ENCODE measurements around the gene CEP170.
"Not testable (repeated sequence)": the region's sequence is repeated elsewhere in the genome, so short reads cannot be mapped to it uniquely, and the experiment has no call there.

The CEP170 gene

DNA sequence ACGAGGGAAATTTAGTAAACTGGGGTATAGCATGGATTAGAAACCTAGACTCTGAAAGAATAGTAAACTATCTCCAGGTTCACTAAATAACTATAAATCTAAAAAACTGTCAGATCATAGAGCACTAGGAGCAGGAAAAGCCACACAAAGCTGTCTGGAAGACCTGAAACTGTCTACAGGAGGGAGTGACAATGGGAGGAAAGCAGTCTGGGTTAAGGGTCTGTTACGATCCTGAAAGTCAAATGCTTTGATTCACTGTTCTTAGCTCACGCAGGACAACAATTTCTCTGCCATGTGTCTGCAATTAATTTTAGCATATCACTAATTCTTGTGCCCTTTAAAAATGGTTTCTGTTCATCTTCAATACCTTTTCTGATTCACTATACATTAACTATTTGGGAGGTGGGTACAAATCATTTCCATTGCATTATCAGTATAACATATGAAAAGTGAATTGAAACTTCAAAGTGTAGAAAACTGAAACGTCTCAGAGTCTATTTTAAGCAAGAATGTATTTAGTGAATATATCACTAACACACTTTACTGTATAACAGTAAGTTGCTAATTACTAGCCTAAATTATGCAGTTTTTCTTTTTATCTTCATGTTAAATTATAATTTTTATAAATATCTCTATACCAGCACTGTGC is 18.4 kb downstream of the CEP170 start:
- no peak for DNase-seq (ENCODE audit: low read depth in 1 of 2, low spot score in 1 of 2)

DNA sequence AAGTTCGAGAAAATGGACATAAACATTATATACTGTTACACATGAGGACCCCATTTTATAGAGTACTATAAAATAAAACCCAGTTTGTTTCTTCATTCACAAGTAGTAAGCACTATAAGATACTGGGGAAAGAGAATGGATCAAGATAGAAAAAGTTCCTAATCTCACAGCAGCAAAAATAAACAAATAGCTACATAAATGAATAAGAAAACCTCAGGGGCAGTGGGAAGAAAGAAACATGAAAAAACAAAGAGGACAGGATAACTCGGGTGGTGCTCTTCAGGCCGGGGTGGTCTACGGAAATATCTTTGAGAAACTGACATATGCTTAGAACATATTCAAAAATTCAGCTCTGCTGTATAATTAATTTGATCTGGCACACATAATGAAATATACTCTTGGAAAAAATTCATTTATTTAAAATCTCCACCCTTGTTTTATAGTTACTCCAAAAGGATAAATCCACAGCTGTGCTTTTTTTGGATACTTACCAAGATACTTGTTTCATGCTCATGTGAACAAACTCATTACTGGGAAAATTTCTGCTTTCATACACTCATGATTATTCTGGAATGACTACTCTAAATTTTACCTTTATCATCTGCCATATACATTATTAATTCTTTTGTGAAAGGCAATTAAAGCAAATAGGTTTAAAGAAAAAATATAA is 20.0 kb downstream of the CEP170 start:
- DNase-seq (ENCODE audit: low read depth in 1 of 2, low spot score in 1 of 2) = no peak

DNA sequence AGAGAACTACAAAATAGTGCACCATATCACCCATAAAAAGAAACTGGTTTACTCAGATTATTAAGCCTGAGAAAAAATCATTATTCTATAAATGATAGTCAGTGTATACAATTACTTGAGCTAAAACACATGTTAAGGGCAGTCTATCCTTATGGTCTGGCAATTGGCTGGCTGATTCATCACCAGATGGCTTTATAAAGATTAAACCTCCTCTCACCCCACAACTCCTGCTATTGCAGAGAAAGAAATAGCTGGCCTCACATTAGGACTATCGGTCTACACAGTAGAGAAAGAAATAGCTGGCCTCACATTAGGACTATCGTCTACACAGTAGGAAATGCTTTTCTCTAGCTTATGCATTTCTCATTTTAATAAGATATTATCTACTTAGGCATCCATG is 21.2 kb downstream of the CEP170 start:
- no peak for DNase-seq (ENCODE audit: low read depth in 1 of 2, low spot score in 1 of 2)

DNA sequence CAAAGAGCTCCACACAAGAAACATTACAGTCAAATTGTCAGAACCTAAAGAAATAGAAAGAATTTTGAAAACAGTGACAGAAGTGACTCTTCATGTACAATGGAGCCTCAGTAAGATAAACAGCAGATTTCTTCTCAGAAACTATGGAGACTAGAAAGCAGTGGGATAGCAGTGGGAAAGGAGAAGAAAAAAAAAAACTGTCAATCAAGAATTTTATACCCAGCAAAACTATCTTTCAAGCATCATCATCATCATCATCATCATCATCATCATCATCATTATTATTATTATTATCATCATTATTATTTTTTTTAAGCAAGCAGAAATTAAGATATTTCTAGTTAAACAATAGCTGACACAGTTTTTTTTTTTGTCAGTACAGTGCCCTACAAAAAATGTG is 24.2 kb downstream of the CEP170 start:
- DNase-seq (ENCODE audit: low read depth in 1 of 2, low spot score in 1 of 2) = no peak

DNA sequence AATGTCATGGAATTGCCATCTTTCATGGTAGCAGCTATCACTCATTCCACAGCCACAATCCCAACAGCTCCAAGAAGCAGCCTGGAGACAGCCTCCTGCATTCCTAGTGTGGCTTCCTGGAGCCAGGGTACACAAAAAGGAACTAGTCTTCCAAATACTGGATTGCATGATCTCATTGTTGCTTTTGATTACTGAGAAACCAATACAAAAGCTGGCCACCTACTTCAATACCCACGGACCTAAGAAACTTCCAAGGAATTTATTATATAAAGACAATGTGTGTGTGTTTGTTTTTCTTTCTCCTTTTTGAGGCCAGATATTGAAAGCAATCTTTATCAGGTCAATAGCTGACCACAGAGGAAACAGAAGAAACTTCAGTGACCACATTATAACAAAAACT is 25.6 kb downstream of the CEP170 start:
- no peak for DNase-seq (ENCODE audit: low read depth in 1 of 2, low spot score in 1 of 2)

DNA sequence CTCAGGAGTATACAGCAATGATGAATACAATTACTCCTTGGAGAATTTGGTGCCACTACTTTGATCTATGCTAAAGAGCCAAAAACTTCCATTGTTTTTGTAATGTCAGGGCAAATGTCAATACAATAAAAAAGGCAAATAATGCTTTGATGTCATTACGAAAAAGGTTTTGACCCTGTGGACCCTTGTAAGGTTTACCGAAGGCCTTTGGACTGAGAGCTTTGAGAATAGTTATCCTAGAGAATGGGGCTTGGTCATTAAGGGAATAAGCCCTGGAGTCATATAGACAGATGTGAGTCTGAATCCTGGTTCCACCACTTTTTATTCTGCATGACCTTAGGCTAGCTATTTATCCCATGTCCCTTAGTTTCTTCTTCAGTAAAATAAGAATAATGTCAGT is 27.5 kb downstream of the CEP170 start:
- no peak for DNase-seq (ENCODE audit: low read depth in 1 of 2, low spot score in 1 of 2)

DNA sequence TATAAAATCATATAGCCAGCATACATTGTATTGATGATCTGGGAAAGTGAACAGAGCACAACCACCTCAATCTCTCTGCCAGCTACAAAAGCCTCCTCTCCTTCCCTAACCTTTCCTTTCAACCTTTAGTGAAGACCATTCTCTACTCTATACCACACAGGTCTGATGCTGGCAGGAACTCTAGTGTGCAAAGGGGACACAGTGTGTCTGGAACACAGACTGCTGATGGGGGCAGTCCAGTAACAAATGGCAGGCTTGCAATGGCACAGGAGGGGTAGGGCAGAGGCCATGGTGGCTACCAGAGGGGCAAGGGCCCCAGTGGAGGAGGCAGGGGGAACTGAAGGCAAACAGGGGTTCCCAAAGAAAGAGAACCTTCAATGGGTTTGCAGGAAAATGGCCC is 37.0 kb downstream of the CEP170 start:
- no peak for DNase-seq (ENCODE audit: low read depth in 1 of 2, low spot score in 1 of 2)

DNA sequence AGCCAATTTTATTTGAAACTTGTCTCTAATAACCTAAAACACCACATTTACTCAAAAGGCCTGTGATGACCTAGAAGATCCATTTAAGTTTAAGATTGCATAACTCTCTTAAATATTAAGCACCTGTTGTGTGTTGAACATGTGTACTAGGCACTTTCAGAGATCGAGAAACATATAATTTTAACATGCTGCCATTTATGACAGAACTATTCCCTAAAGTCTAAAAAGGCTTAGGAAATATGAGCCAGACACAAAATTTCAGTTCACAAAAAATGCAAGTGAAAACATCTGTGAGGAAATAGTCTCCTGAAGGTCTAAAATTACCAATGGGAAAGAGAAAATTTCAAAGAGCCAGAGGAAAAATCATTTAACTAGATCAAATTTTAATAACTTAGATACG is 37.7 kb downstream of the CEP170 start:
- no peak for DNase-seq (ENCODE audit: low read depth in 1 of 2, low spot score in 1 of 2)

DNA sequence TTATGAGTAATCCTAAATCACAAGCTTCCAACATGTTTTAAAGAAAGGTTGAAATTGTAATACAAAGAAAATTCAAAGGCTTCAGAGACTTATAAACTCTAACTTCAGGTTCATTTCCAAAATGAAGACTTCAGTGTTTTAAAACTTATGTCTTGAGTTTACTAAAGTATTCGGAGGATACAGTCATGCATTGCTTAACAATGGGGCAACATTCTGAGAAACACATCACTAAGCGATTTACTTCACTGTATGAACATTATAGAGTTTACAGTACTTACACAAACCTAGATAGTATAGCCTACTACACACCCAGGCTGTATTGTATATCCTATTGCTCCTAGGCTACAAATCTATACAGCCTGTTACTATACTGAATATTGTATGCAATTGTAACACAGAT is 38.3 kb downstream of the CEP170 start:
- DNase-seq (ENCODE audit: low read depth in 1 of 2, low spot score in 1 of 2) = no peak

DNA sequence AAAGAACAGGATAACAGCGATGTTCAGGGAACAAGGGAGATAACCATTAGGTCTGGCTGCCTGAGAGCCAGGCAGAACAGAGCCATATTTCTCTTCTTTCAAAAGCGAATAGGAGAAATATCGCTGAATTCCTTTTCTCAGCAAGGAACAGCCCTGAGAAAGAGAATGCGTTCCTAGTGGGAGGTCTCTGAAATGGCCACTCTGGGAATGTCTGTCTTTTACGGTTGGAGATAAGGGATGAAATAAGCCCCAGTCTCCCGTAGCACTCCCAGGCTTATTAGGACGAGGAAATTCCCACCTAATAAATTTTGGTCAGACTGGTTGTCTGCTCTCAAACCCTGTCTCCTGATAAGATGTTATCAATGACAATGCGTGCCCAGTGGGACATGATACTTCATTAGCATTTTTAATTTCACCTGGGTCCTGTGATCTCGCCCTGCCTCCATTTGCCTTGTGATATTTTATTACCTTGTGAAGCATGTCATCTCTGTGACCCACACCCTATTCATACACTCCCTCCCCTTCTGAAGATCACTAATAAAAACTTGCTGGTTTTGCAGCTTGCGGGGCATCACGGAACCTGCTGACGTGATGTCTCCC is 39.7 kb downstream of the CEP170 start:
- not testable (repeated sequence) for DNase-seq (ENCODE audit: low read depth in 1 of 2, low spot score in 1 of 2)

DNA sequence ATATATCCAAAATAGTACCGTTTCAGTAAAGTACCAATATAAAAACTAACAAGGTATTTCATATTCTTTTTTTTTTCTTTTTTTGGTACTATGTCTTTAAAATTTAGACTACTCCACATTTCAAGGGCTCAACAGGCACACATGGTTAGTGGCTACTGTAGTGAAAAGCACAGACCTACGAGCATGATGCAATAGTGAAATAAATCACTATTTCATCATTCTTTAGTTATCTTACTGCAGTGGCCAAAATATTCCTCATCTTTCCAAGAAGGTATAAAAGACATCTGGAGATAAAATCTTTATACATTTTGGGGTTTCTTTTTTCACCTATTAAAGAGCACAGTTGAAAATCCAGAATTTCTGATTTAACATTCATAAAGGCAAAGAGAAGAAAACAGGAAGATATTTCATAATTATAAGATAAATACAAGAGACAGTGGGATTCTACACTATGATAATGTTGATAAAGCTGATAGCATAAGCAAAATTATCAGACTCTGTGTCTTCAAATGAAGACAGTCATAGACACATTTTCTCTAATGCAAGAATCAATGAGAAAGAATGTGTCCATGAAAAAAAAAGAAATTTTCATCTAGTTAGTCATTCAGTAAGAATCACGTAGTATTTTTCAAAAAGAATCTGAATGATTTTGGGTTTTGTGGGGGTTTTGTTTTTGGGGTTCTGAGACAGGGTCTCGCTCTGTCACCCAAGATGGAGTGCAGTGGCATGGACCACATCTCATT is 41.9 kb downstream of the CEP170 start:
- no peak for DNase-seq (ENCODE audit: low read depth in 1 of 2, low spot score in 1 of 2)

DNA sequence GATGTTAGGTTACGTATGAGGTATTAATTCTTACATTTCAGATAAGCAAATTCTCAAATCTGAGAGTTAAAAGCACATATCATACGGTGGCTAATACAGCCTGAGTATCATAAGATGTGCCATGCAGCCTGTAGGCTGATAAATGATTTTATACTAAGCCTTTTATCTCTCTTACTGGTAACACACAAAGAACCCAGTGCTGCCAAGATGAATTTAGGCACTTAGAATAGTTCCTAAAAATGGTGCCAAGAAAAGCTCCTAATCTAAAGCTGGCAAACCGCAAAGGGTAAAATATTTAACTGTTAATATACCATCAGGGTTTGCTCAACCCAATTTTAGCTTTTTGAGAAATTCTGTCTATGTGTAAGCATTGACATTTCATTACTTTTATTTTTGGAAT is 43.1 kb downstream of the CEP170 start:
- DNase-seq (ENCODE audit: low read depth in 1 of 2, low spot score in 1 of 2) = not testable (repeated sequence)

DNA sequence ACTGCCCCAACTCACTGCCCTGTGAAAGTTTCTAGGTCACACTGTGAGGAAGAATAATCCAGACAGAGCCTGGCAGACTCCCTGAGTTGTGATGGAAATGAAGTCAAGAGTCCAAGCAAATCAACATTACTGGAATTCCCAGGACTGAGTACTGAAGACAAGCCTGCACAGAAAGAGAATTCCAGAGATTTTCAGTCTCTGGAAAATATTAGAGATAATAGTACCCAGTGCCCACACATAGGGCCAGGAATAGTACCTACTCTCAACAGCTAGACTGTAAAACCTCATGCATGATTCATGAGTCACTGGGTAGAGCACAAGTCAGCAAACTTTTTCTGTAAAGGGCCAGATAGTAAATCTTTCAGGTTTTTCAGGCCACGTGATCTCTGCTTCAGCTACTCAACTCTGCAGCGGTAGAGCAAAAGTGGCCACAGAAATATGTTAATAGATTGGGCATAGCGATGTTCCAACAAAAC is 50.0 kb downstream of the CEP170 start:
- not testable (repeated sequence) for DNase-seq (ENCODE audit: low read depth in 1 of 2, low spot score in 1 of 2)

DNA sequence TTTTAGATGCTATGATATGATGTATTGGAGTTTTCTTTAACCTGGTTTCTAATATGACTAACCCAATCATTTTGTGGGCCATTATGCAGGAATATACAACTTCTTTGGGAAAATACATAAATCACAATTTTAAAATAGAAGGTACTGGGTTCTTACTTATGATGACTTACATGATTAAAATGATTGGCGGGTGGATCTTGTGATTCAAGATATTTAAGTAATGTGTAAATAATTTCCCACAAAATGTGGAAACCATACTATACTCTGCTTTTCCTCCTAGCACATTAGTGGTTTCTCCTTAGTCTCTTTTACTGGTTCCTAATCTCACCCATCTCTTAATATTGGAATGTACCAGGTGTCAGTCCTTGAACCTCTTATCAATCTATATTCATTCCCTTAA is 50.7 kb downstream of the CEP170 start:
- DNase-seq (ENCODE audit: low read depth in 1 of 2, low spot score in 1 of 2) = not testable (repeated sequence)

DNA sequence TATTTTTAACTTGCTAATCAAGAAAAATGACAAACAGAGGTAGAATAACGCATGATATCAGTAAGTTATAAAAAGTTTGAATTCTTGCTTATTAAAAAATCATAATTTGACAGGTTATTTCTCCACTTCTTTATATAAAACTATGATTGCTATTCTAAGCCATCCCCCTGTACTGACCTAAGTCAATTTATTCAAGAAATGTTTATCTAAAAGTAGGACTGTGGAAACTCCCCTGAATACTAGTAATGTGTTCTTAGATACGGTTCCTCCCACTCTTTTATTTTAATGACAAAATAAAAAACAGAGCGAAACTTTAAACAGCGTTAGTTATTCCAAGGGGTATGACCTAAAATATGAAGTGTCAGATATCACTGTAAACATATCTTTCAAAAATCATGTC is 51.9 kb downstream of the CEP170 start:
- DNase-seq (ENCODE audit: low read depth in 1 of 2, low spot score in 1 of 2) = not testable (repeated sequence)

DNA sequence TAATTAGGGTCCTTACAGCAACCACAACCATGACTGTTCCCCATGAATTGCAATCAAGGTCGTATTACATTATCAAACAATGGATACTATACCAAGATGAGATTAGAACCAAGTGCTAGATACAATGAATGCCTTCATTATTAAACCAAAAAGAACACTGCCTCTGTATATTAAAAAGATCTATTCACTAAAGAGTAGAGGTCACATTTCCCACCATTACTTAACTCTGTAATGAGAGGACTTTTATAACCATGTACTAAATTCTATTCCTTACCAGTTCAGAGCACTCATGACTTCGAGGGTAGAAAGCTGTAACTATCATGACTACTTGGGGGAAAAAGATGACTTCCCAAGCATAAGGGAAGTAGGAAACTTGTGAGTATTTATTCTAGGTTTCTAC is 53.8 kb downstream of the CEP170 start:
- not testable (repeated sequence) for DNase-seq (ENCODE audit: low read depth in 1 of 2, low spot score in 1 of 2)

DNA sequence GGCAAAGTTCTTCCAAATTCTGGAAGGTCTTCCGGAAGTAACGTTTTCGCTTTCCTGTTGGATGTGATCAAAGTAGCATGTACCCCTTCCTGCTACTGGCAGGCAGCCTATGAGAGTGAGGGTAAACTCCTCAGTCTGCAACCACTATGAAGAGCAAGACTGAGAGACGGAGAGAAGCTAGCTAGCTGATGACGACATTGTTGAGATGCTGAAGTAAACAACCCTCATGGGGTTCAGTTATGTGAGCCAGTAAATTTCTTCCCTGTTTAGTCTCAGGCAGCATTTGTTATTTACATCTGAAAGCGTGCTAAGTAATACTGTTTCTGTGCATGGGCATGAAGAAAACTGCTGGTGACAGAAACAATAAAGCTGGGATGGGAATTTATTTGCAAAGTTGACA is 57.6 kb downstream of the CEP170 start:
- DNase-seq (ENCODE audit: low read depth in 1 of 2, low spot score in 1 of 2) = not testable (repeated sequence)

DNA sequence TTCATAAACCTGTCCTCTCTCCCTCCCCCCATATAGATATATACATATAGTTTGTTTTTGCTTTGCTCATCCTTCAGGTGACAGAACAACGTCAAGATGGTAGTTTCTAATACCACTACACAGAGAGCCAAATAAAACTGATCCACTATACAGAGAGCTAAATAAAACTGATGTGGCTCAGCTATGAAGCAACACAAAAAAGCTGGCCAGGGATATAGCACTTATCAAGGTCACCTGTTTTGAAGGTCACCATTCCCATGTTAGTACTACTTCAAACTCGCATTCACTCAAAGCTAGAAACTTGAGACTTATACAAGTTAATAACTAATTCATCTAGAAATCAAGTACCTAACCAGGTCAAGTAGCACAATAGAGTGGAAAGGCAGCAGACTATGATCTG is 61.8 kb downstream of the CEP170 start:
- not testable (repeated sequence) for DNase-seq (ENCODE audit: low read depth in 1 of 2, low spot score in 1 of 2)

DNA sequence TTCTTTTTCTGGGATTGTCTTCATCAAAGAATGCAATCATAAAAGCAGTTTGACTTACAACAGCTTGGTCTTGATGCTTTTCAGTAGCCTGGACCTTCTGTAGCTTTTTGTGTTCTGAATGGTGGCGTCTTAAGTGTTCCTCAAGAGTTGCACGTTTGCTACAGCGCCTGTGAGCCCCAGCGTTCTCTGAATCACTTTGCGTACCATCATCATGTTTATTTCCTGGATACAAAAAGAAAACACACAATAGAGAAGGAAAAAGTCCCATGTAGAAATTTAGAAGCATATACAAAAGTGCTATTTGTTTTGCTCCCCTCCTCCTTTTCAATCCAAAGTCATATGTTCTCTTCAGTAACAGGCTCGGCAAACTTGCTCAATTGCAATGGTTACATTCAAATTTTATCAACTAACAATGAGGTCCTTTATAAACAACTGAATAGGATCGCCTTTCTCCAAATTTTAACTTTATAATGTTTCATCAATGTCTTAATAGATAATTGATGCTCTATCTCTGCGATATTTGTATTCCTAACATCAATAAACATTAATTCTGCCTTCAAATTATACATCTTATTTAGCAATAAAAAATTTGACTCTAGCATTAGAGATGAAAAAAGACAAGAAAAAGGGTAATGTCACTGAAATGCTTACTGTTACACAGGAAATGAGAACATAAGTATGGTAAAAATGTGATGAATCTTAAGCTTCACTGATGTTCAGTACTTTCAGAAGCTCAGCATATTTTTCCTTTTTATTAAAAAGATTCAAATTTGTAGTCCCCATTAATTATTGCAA is 68.7 kb downstream of the CEP170 start:
- not testable (repeated sequence) for DNase-seq (ENCODE audit: low read depth in 1 of 2, low spot score in 1 of 2)

DNA sequence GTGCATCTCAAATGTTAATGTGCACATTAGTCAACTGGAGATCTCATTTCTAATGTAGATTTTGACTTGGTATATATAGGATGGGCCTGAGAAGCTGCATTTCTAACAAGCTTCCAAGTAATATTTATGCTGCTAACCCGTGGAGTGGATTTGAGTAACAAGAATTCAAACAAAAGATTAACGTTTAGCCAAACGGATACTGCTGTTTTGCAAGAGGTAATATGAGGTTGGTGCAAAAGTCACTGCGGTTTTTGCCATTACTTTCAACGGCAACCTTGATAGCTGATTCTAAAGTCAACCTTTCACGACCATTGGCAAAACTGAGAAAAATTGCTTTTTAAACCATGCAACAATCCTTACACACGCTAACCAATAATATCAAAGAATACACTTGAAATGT is 70.3 kb downstream of the CEP170 start:
- not testable (repeated sequence) for DNase-seq (ENCODE audit: low read depth in 1 of 2, low spot score in 1 of 2)

DNA sequence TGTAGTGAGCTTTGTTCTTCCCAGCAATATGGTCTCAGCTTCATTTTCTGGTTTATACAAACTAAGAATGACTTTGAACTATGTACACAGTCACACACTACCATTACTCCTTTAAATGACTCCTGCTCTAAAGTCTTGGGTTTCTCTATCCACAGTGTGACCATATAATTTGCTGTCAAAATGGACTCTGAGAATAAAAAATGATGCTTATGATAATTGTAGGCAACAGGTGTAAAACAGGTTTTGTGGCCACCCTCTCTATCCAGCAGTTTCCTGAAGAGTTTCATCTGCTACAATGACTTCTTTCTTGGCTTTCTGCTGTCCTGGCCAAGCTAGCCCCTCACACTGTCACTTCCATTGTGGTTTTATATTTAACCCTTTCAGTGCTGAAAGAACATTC is 71.4 kb downstream of the CEP170 start:
- DNase-seq (ENCODE audit: low read depth in 1 of 2, low spot score in 1 of 2) = not testable (repeated sequence)

Measured in stimulated activated CD4-positive, alpha-beta T cell treated with anti-CD3 and anti-CD28 coated beads, Interleukin-15, amount 100 ng/mL, for 1 hour (primary cell).